Effector memory CD8-positive, alpha-beta T cell (primary cell): ENCODE measurements around the gene SNRPF.
"Not testable (repeated sequence)": the region's sequence is repeated elsewhere in the genome, so short reads cannot be mapped to it uniquely, and the experiment has no call there.

Experiments used
- ATAC-seq: fragments of 150-1000 bp; cut with Tn5 transposase; replicated peaks from 2 replicates; pipeline ENCODE4 v1.10.0; 2021; ENCODE audit warnings: mild to moderate bottlenecking, moderate library complexity
- DNase-seq, 3 experiments: peaks; one replicate each; pipeline ENCODE4 v3.0.0; 2021
- H3K27ac Mint-ChIP-seq, 2 donors: one replicate each; pipeline ENCODE4 v1.8.0; 2022; ENCODE audit warnings: mild to moderate bottlenecking in 2 of 2, mixed read lengths in 2 of 2, moderate library complexity in 2 of 2
- H3K27me3 Mint-ChIP-seq, 2 donors: one replicate each; pipeline ENCODE4 v1.8.0; 2022; ENCODE audit warnings: mixed read lengths in 2 of 2
- H3K36me3 Mint-ChIP-seq: one replicate; pipeline ENCODE4 v1.8.0; 2022; ENCODE audit warnings: mild to moderate bottlenecking, moderate library complexity, mixed read lengths; ENCODE audit not compliant: insufficient read depth
- H3K4me1 Mint-ChIP-seq, 2 donors: one replicate each; pipeline ENCODE4 v1.8.0; 2022; ENCODE audit warnings: low read depth in 2 of 2, mixed read lengths in 2 of 2
- H3K4me3 Mint-ChIP-seq, 2 donors: one replicate each; pipeline ENCODE4 v1.8.0; 2022; ENCODE audit warnings: mild to moderate bottlenecking in 2 of 2, mixed read lengths in 2 of 2, moderate library complexity in 2 of 2
- H3K9me3 Mint-ChIP-seq, 2 donors: one replicate each; pipeline ENCODE4 v1.8.0; 2022; ENCODE audit warnings: mixed read lengths in 2 of 2

SNRPF gene

GRCh38 chr12:95838125-95838524 is 20.6 kb upstream of the SNRPF start:
- Mint-ChIP-seq H3K4me3 (no peak overlapping the region), H3K36me3 (no peaks in the 10 kb centered on the region), H3K27ac (no peak overlapping the region), H3K4me1 (peaks cover 4% of the 10 kb centered on the region in 2 donors), H3K27me3 (peaks cover 10 to 11% of the 10 kb centered on the region in 2 donors), H3K9me3 (no peaks in the 10 kb centered on the region)
- DNase-seq (no peak), ATAC-seq (peak; percentile 22)

GRCh38 chr12:95842426-95842825 is 16.3 kb upstream of the SNRPF start:
- peaks cover 9 to 31% of the 10 kb centered on the region in 2 donors for H3K27me3 Mint-ChIP-seq
- H3K4me3 Mint-ChIP-seq, H3K27ac Mint-ChIP-seq, H3K4me1 Mint-ChIP-seq, DNase-seq, H3K9me3 Mint-ChIP-seq, H3K36me3 Mint-ChIP-seq, ATAC-seq: not testable (repeated sequence)

GRCh38 chr12:95848575-95849388 is 10.0 kb upstream of the SNRPF start:
- peaks cover 3% of the 10 kb centered on the region for H3K36me3 Mint-ChIP-seq
- peaks cover 9 to 29% of the 10 kb centered on the region in 2 donors for H3K27me3 Mint-ChIP-seq
- no peak for DNase-seq
- H3K4me1 Mint-ChIP-seq: peaks cover 12 to 19% of the 10 kb centered on the region in 2 donors
- no peak for ATAC-seq
- no peaks in the 10 kb centered on the region for H3K9me3 Mint-ChIP-seq
- no peak overlapping the region for H3K27ac Mint-ChIP-seq
- H3K4me3 Mint-ChIP-seq: no peak overlapping the region

GRCh38 chr12:95851606-95852005 is 7.1 kb upstream of the SNRPF start:
- Mint-ChIP-seq H3K27me3 (peaks cover 0 to 22% of the 10 kb centered on the region in 2 donors), H3K9me3 (no peaks in the 10 kb centered on the region), H3K4me1 (peaks cover 12 to 19% of the 10 kb centered on the region in 2 donors), H3K27ac (peak overlapping the region in 1 of 2 donors; percentile 73), H3K36me3 (peaks cover 3% of the 10 kb centered on the region), H3K4me3 (no peak overlapping the region)
- ATAC-seq (peak; percentile 83), DNase-seq (no peak)

- Mint-ChIP-seq H3K4me1 (peaks cover 12 to 19% of the 10 kb centered on the region in 2 donors), H3K36me3 (peaks cover 3% of the 10 kb centered on the region), H3K4me3 (peak overlapping the region in 1 of 2 donors; percentile 22), H3K27ac (peak overlapping the region in 1 of 2 donors; percentile 42), H3K9me3 (no peaks in the 10 kb centered on the region), H3K27me3 (peaks cover 0 to 18% of the 10 kb centered on the region in 2 donors)
- ATAC-seq (no peak), DNase-seq (no peak)
Measured at GRCh38 chr12:95852133-95852532, 6.6 kb upstream of the SNRPF start.

- no peak for DNase-seq
- no peak overlapping the region for H3K27ac Mint-ChIP-seq
- ATAC-seq: no peak
- no peaks in the 10 kb centered on the region for H3K9me3 Mint-ChIP-seq
- H3K4me1 Mint-ChIP-seq: peaks cover 11 to 14% of the 10 kb centered on the region in 2 donors
- H3K4me3 Mint-ChIP-seq: no peak overlapping the region
- H3K27me3 Mint-ChIP-seq: peaks cover 8% of the 10 kb centered on the region in 2 donors
- peaks cover 14% of the 10 kb centered on the region for H3K36me3 Mint-ChIP-seq
Measured at GRCh38 chr12:95857156-95857555, 1.6 kb upstream of the SNRPF start.

GRCh38 chr12:95857799-95858198 is 953 bp upstream of the SNRPF start:
- peaks cover 19% of the 10 kb centered on the region for H3K36me3 Mint-ChIP-seq
- DNase-seq: no peak
- peaks cover 7 to 11% of the 10 kb centered on the region in 2 donors for H3K4me1 Mint-ChIP-seq
- H3K4me3 Mint-ChIP-seq: no peak overlapping the region
- H3K27me3 Mint-ChIP-seq: peaks cover 8% of the 10 kb centered on the region in 2 donors
- no peaks in the 10 kb centered on the region for H3K9me3 Mint-ChIP-seq
- ATAC-seq: no peak
- H3K27ac Mint-ChIP-seq: peak overlapping the region in 1 of 2 donors; percentile 57

- peaks cover 10 to 15% of the 10 kb centered on the region in 2 donors for H3K4me1 Mint-ChIP-seq
Measured at GRCh38 chr12:95859344-95859816, 628 bp downstream of the SNRPF start.

GRCh38 chr12:95859947-95860850 is 1.4 kb downstream of the SNRPF start:
- H3K4me3 Mint-ChIP-seq: no peak overlapping the region
- peaks cover 10 to 17% of the 10 kb centered on the region in 2 donors for H3K4me1 Mint-ChIP-seq
- H3K36me3 Mint-ChIP-seq: peaks cover 37% of the 10 kb centered on the region
- ATAC-seq (no peak), DNase-seq (no peak)
- H3K9me3 Mint-ChIP-seq: no peaks in the 10 kb centered on the region
- peak overlapping the region; percentile 58 to 85 for H3K27ac Mint-ChIP-seq
- H3K27me3 Mint-ChIP-seq: peaks cover 0 to 8% of the 10 kb centered on the region in 2 donors

More at GRCh38 chr12:95859344-95859816, 628 bp downstream of the SNRPF start:
- no peak overlapping the region for H3K27ac Mint-ChIP-seq
- ATAC-seq (peak; percentile 3), DNase-seq (peak in 1 of 3 experiments; percentile 7)
- H3K9me3 Mint-ChIP-seq: no peaks in the 10 kb centered on the region
- peaks cover 5 to 8% of the 10 kb centered on the region in 2 donors for H3K27me3 Mint-ChIP-seq
- H3K4me3 Mint-ChIP-seq: no peak overlapping the region
- H3K36me3 Mint-ChIP-seq: peaks cover 28% of the 10 kb centered on the region

- Mint-ChIP-seq H3K4me3 (no peak overlapping the region), H3K9me3 (no peaks in the 10 kb centered on the region), H3K36me3 (peaks cover 49% of the 10 kb centered on the region), H3K4me1 (peaks cover 10 to 17% of the 10 kb centered on the region in 2 donors), H3K27ac (no peak overlapping the region), H3K27me3 (peaks cover 0 to 8% of the 10 kb centered on the region in 2 donors)
- ATAC-seq (no peak), DNase-seq (no peak)
Measured at GRCh38 chr12:95862038-95862437, 3.3 kb downstream of the SNRPF start.

GRCh38 chr12:95863337-95863736 is 4.6 kb downstream of the SNRPF start:
- Mint-ChIP-seq H3K27ac (no peak overlapping the region), H3K36me3 (peaks cover 50% of the 10 kb centered on the region), H3K27me3 (peaks cover 0 to under 1% of the 10 kb centered on the region in 2 donors), H3K4me1 (peaks cover 7 to 14% of the 10 kb centered on the region in 2 donors), H3K4me3 (no peak overlapping the region), H3K9me3 (no peaks in the 10 kb centered on the region)
- no peak for ATAC-seq
- no peak for DNase-seq

GRCh38 chr12:95870897-95871296 is 12.1 kb downstream of the SNRPF start:
- peaks cover 18% of the 10 kb centered on the region for H3K36me3 Mint-ChIP-seq
- H3K27ac Mint-ChIP-seq: no peak overlapping the region

GRCh38 chr12:95874452-95874851 is 15.7 kb downstream of the SNRPF start:
- ATAC-seq: no peak
- Mint-ChIP-seq H3K27ac (no peak overlapping the region), H3K36me3 (peaks cover 7% of the 10 kb centered on the region), H3K4me3 (no peak overlapping the region), H3K27me3 (no peaks in the 10 kb centered on the region), H3K4me1 (peaks cover 4% of the 10 kb centered on the region in 2 donors), H3K9me3 (no peaks in the 10 kb centered on the region)
- DNase-seq: no peak

More at GRCh38 chr12:95870897-95871296, 12.1 kb downstream of the SNRPF start:
- peaks cover 4 to 7% of the 10 kb centered on the region in 2 donors for H3K4me1 Mint-ChIP-seq
- H3K9me3 Mint-ChIP-seq: no peaks in the 10 kb centered on the region
- H3K4me3 Mint-ChIP-seq: no peak overlapping the region
- no peak for ATAC-seq
- DNase-seq: no peak
- no peaks in the 10 kb centered on the region for H3K27me3 Mint-ChIP-seq
